ENCODE measurements around the gene SENP6. TPM values are rescaled to one million over a fixed set of nuclear protein-coding genes. Genes with fewer than 3 reads are reported as not detected.

Gene SENP6
- total and polyA plus RNA-seq, 9 of the 15 experiments (the other 6 are each of a cell fraction or from before 2014, with no cell fraction given), result 11.1 to 79.4 (median 46.8) TPM

DNA sequence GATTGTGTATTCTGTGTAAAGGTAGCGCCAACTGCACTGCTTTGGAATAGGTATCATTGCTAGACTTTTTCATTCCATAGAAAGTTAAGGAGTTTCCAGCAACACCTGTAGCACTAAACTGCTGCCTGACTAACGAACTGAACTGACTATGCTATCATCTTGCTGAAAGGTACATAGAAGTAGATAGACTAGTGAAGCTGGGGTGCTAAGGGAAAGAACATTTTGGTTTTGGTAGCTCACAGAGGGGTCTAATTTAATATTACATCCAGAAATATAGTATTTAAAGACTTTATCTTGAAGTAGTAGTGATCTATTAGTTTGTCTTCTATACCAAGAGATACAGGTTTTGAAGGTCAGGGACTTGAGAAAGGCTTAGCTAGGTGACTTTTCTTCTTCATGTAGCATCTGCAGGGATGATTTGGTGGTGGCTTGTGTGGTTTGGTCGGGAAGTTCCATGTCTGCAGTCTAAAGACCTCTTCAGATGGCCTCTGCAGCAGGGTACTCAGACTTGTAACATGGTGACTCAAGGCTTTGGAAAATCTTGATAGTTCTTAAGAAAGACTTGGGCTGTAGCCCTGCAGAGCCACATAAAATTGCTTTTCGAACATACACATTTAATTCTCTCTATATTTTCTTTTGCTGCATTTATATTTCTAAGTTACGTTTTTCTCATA is 10.2 kb downstream of the SENP6 start (continued):
- TF ChIP-seq, protein P1, sequence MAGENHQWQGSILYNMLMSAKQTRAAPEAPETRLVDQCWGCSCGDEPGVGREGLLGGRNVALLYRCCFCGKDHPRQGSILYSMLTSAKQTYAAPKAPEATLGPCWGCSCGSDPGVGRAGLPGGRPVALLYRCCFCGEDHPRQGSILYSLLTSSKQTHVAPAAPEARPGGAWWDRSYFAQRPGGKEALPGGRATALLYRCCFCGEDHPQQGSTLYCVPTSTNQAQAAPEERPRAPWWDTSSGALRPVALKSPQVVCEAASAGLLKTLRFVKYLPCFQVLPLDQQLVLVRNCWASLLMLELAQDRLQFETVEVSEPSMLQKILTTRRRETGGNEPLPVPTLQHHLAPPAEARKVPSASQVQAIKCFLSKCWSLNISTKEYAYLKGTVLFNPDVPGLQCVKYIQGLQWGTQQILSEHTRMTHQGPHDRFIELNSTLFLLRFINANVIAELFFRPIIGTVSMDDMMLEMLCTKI (IDR thresholded peaks at IDR 0.05; ENCODE audit: partially characterized antibody), result no peak
- no peak for TF ChIP-seq MCM7 (IDR thresholded peaks at IDR 0.05)
- TF ChIP-seq LARP7 (IDR thresholded peaks at IDR 0.05), result no peak

DNA sequence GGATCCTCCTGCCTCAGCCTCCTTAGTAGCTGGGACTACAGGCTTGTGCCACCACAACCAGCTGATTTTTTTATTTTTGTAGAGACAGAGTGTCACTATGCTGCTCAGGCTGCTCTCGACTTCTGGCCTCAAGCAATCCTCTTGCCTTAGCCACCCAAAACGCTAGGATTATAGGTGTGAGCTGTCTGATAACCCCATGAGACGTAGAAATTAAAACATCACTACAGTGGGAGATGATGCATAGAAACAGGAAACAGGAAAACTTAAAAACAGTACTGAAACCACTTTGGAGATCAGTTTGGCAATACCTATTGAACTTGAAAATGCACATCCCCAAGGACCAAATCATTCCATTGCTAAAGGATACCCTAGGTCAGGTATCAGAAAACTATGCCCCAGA is 10.8 kb downstream of the SENP6 start:
- peaks cover 99% of the 10 kb centered on the region for H3K79me2 ChIP-seq (ENCODE audit: control insufficient read depth, insufficient read depth, low read length)
- ChIA-PET CTCF (ENCODE audit: low intra/inter-chr PET ratio) (no interaction called here), POLR2A (interaction anchor here (3.5 to 4.6 kb wide), 2 partner anchors 9 to 11 kb away, joined by 15 to 31 read pairs; partner anchors contain the start of gene SENP6)
- DNase-seq (ENCODE audit: extremely low read depth in 1 of 4, low spot score in 3 of 4) (no peak), FAIRE-seq (no peak), ATAC-seq (peak; percentile 4; the same call in 2 of the 3 replicates)
- 69% methylated on average over 3 of the region's 3 CpGs for WGBS (ENCODE audit: insufficient coverage, low coverage, missing lambda C conversion rate)
- BruUV-seq (replicated peaks), result no TSS peak
- H3K9ac ChIP-seq (ENCODE audit: insufficient read depth in 1 of 2, low read depth in 2 of 2, low read length in 2 of 2), result no peak overlapping the region; a peak in 1 of 4 replicates
- H3K27ac ChIP-seq (ENCODE audit: extremely low read depth, low read depth, low read length), result no peak overlapping the region; the same call in 2 of the 3 replicates
- H3K36me3 ChIP-seq (ENCODE audit: control insufficient read depth, insufficient read depth, low read length), result peaks cover 8% of the 10 kb centered on the region; the same call in 2 of the 3 replicates
- intact Hi-C loops (cut with micrococcal nuclease) (no loop called here), in situ Hi-C loops (cut with MboI) (no loop called here)
- H3K4me2 ChIP-seq (ENCODE audit: insufficient read depth, low read length), result no peak overlapping the region
- peaks cover 12 to 48% of the 10 kb centered on the region in 2 experiments; a peak in 4 of 5 replicates for H3K4me1 ChIP-seq (replicated peaks in 1 of 2; ENCODE audit: control insufficient read depth in 2 of 2, insufficient read depth in 2 of 2, low read length in 2 of 2)
- no peaks in the 10 kb centered on the region for H3K9me1 ChIP-seq (ENCODE audit: control insufficient read depth, insufficient read depth, low read length)
- H3K9me3 ChIP-seq (replicated peaks; ENCODE audit: control insufficient read depth, insufficient read depth, low read depth, low read length), result no peaks in the 10 kb centered on the region
- H3K27me3 ChIP-seq (ENCODE audit: control insufficient read depth in 2 of 2, insufficient read depth in 2 of 2, low read length in 2 of 2), result no peaks in the 10 kb centered on the region
- H3K4me3 ChIP-seq, result no peak overlapping the region
- H2AFZ ChIP-seq (ENCODE audit: low read depth, low read length), result no peak overlapping the region
- H4K20me1 ChIP-seq (replicated peaks; ENCODE audit: control insufficient read depth, insufficient read depth, low read length), result peaks cover 12% of the 10 kb centered on the region; the same call in 1 of the 2 replicates
- TF ChIP-seq DACH1 (IDR thresholded peaks at IDR 0.05; ENCODE audit: partially characterized antibody) (no peak), LCOR (CRISPR knock-in tag; IDR thresholded peaks at IDR 0.05) (no peak), ILF3 (IDR thresholded peaks at IDR 0.05; ENCODE audit: borderline replicate concordance) (no peak), MTA3 (IDR thresholded peaks at IDR 0.05; ENCODE audit: borderline replicate concordance) (no peak), HNRNPUL1 (IDR thresholded peaks at IDR 0.05; ENCODE audit: low read length) (no peak), TAF9B (IDR thresholded peaks at IDR 0.05; ENCODE audit: partially characterized antibody) (no peak)

Measured in K562 (cell line).